ENCODE results near the gene STING1. TPM values are rescaled to one million over a fixed set of nuclear protein-coding genes. Genes with fewer than 3 reads are reported as not detected.

The STING1 gene
- polyA plus RNA-seq, 1 donor from 2014 or later = 0.12 TPM

GRCh38 chr5:139494256-139494655 lies 11.7 kb upstream of the STING1 start:
- Histone ChIP-seq H3K27me3 (ENCODE audit: insufficient read depth, low read depth, low read length) (no peaks in the 10 kb centered on the region), H4K20me1 (ENCODE audit: insufficient read depth) (no peaks in the 10 kb centered on the region), H3K36me3 (ENCODE audit: insufficient read depth, low read length) (no peaks in the 10 kb centered on the region), H3K4me3 (ENCODE audit: low read length) (no peak overlapping the region), H3K9me2 (ENCODE audit: insufficient read depth, low read length) (no peaks in the 10 kb centered on the region), H3K27ac (ENCODE audit: low read length) (no peak overlapping the region), H3K9ac (ENCODE audit: low read length) (no peak overlapping the region), H3K9me3 (ENCODE audit: low read length) (no peaks in the 10 kb centered on the region), H3F3A (ENCODE audit: insufficient read depth, low read length, poor library complexity, severe bottlenecking) (no peaks in the 10 kb centered on the region), H3K79me2 (replicated peaks; ENCODE audit: insufficient read depth, low read length) (no peaks in the 10 kb centered on the region), H3K4me2 (ENCODE audit: low read length) (no peak overlapping the region), H2AFZ (ENCODE audit: low read depth, low read length) (no peak overlapping the region)
- no peak for TF ChIP-seq POLR2AphosphoS5 (IDR thresholded peaks at IDR 0.05)

- no peaks in the 10 kb centered on the region for H3K9me2 ChIP-seq (ENCODE audit: insufficient read depth, low read length)
- no peaks in the 10 kb centered on the region for H4K20me1 ChIP-seq (ENCODE audit: insufficient read depth)
- H3K79me2 ChIP-seq (replicated peaks; ENCODE audit: insufficient read depth, low read length) = no peaks in the 10 kb centered on the region
- H3K27ac ChIP-seq (ENCODE audit: low read length) = no peak overlapping the region
- H3K36me3 ChIP-seq (ENCODE audit: insufficient read depth, low read length) = no peaks in the 10 kb centered on the region
- no peak overlapping the region for H3K4me2 ChIP-seq (ENCODE audit: low read length)
- no peaks in the 10 kb centered on the region for H3K9me3 ChIP-seq (ENCODE audit: low read length)
- no peaks in the 10 kb centered on the region for H3F3A ChIP-seq (ENCODE audit: insufficient read depth, low read length, poor library complexity, severe bottlenecking)
- no peak overlapping the region for H3K4me3 ChIP-seq (ENCODE audit: low read length)
- TF ChIP-seq SMC3 (conservative IDR thresholded peaks at IDR 0.05; ENCODE audit: poor library complexity) = no peak
- TF ChIP-seq REST (IDR thresholded peaks at IDR 0.05; ENCODE audit: borderline replicate concordance) = no peak
- TF ChIP-seq POLR2AphosphoS5 (IDR thresholded peaks at IDR 0.05) = no peak
- no peak for TF ChIP-seq EZH2 (IDR thresholded peaks at IDR 0.05; ENCODE audit: borderline replicate concordance, insufficient read depth, low read length, poor library complexity, severe bottlenecking)
- no peak for TF ChIP-seq CTCF (IDR thresholded peaks at IDR 0.05; ENCODE audit: poor library complexity, severe bottlenecking)
- TF ChIP-seq EP300 (conservative IDR thresholded peaks at IDR 0.05; ENCODE audit: poor library complexity, severe bottlenecking) = no peak
- no peak for TF ChIP-seq MXI1 (conservative IDR thresholded peaks at IDR 0.05; ENCODE audit: poor library complexity, severe bottlenecking)
- no peak for TF ChIP-seq RAD21 (conservative IDR thresholded peaks at IDR 0.05)
- no peak for TF ChIP-seq TAF1 (IDR thresholded peaks at IDR 0.05; ENCODE audit: low read depth)
- H2AFZ ChIP-seq (ENCODE audit: low read depth, low read length) = no peak overlapping the region
- H3K27me3 ChIP-seq (ENCODE audit: insufficient read depth, low read depth, low read length) = no peaks in the 10 kb centered on the region
- no peak overlapping the region for H3K9ac ChIP-seq (ENCODE audit: low read length)
Observed at GRCh38 chr5:139492700-139493192, 10.2 kb upstream of the STING1 start.

- no peak overlapping the region for H2AFZ ChIP-seq (ENCODE audit: low read depth, low read length)
Observed at GRCh38 chr5:139488260-139488659, 5.7 kb upstream of the STING1 start.

More at GRCh38 chr5:139488260-139488659, 5.7 kb upstream of the STING1 start:
- Histone ChIP-seq H3K4me2 (ENCODE audit: low read length) (no peak overlapping the region), H3K9me3 (ENCODE audit: low read length) (no peaks in the 10 kb centered on the region), H3K9ac (ENCODE audit: low read length) (no peak overlapping the region), H3K79me2 (replicated peaks; ENCODE audit: insufficient read depth, low read length) (no peaks in the 10 kb centered on the region), H3K27me3 (ENCODE audit: insufficient read depth, low read depth, low read length) (no peaks in the 10 kb centered on the region), H4K20me1 (ENCODE audit: insufficient read depth) (no peaks in the 10 kb centered on the region), H3F3A (ENCODE audit: insufficient read depth, low read length, poor library complexity, severe bottlenecking) (no peaks in the 10 kb centered on the region), H3K36me3 (ENCODE audit: insufficient read depth, low read length) (no peaks in the 10 kb centered on the region), H3K4me3 (ENCODE audit: low read length) (no peak overlapping the region), H3K27ac (ENCODE audit: low read length) (no peak overlapping the region), H3K9me2 (ENCODE audit: insufficient read depth, low read length) (no peaks in the 10 kb centered on the region)
- no peak for TF ChIP-seq POLR2AphosphoS5 (IDR thresholded peaks at IDR 0.05)
- TF ChIP-seq CTCF (IDR thresholded peaks at IDR 0.05; ENCODE audit: poor library complexity, severe bottlenecking) = no peak
- no peak for TF ChIP-seq RAD21 (conservative IDR thresholded peaks at IDR 0.05)
- TF ChIP-seq EZH2 (IDR thresholded peaks at IDR 0.05; ENCODE audit: borderline replicate concordance, insufficient read depth, low read length, poor library complexity, severe bottlenecking) = no peak
- no peak for TF ChIP-seq EP300 (conservative IDR thresholded peaks at IDR 0.05; ENCODE audit: poor library complexity, severe bottlenecking)
- no peak for TF ChIP-seq REST (IDR thresholded peaks at IDR 0.05; ENCODE audit: borderline replicate concordance)
- no peak for TF ChIP-seq TAF1 (IDR thresholded peaks at IDR 0.05; ENCODE audit: low read depth)
- TF ChIP-seq SMC3 (conservative IDR thresholded peaks at IDR 0.05; ENCODE audit: poor library complexity) = no peak
